CD4-positive, alpha-beta T cell treated with Interleukin-15 for 1 hour (primary cell): ENCODE measurements around the gene UGT2A1.
"Not testable (repeated sequence)": the region's sequence is repeated elsewhere in the genome, so short reads cannot be mapped to it uniquely, and the experiment has no call there.

Experiments used
- DNase-seq: peaks from one replicate; pipeline ENCODE4 v3.0.0-alpha.2; 2020

The UGT2A1 gene

GRCh38 chr4:69653147-69653546, at the start of gene UGT2A1:
Gene UGT2A1 (minus strand): TSS chr4:69653247. CDS start chr4:69647644, 5,603 bp downstream.
- no peak for DNase-seq

- no peak for DNase-seq
Observed at GRCh38 chr4:69702201-69702600, 49.2 kb upstream of the UGT2A1 start.

GRCh38 chr4:69701696-69702095, 48.6 kb upstream of the UGT2A1 start:
- no peak for DNase-seq

GRCh38 chr4:69697536-69698242, 44.6 kb upstream of the UGT2A1 start:
- DNase-seq, result no peak

- DNase-seq, result no peak
Observed at GRCh38 chr4:69689599-69689998, 36.6 kb upstream of the UGT2A1 start.

- DNase-seq, result no peak
Observed at GRCh38 chr4:69684804-69685203, 31.8 kb upstream of the UGT2A1 start.

- DNase-seq, result no peak
Observed at GRCh38 chr4:69668680-69669079, 15.6 kb upstream of the UGT2A1 start.

- DNase-seq, result not testable (repeated sequence)
Observed at GRCh38 chr4:69664009-69664408, 11.0 kb upstream of the UGT2A1 start.

- not testable (repeated sequence) for DNase-seq
Observed at GRCh38 chr4:69661130-69661803, 8.2 kb upstream of the UGT2A1 start.

- no peak for DNase-seq
Observed at GRCh38 chr4:69658133-69658532, 5.1 kb upstream of the UGT2A1 start.

- no peak for DNase-seq
Observed at GRCh38 chr4:69656653-69657158, 3.7 kb upstream of the UGT2A1 start.

GRCh38 chr4:69650872-69651271, 2.2 kb downstream of the UGT2A1 start:
- DNase-seq, result no peak

GRCh38 chr4:69649629-69650028, 3.4 kb downstream of the UGT2A1 start:
- DNase-seq, result no peak

GRCh38 chr4:69649207-69649606, 3.8 kb downstream of the UGT2A1 start:
- no peak for DNase-seq

- DNase-seq, result no peak
Observed at GRCh38 chr4:69642961-69643360, 10.1 kb downstream of the UGT2A1 start.

- no peak for DNase-seq
Observed at GRCh38 chr4:69640289-69640688, 12.8 kb downstream of the UGT2A1 start.

- no peak for DNase-seq
Observed at GRCh38 chr4:69639542-69639941, 13.5 kb downstream of the UGT2A1 start, which contains the start of gene UGT2A2. Gene UGT2A2 (minus strand): TSS chr4:69639642. CDS start chr4:69639640, 2 bp downstream.

- DNase-seq, result no peak
Observed at GRCh38 chr4:69617083-69617694, 35.9 kb downstream of the UGT2A1 start.

- no peak for DNase-seq
Observed at GRCh38 chr4:69610484-69610883, 42.6 kb downstream of the UGT2A1 start.

- DNase-seq, result no peak
Observed at GRCh38 chr4:69601065-69601464, 52.0 kb downstream of the UGT2A1 start.

GRCh38 chr4:69600013-69600412, 53.0 kb downstream of the UGT2A1 start:
- DNase-seq, result no peak

GRCh38 chr4:69594382-69594781, 58.7 kb downstream of the UGT2A1 start:
- DNase-seq, result no peak

- DNase-seq, result no peak
Observed at GRCh38 chr4:69591364-69591763, 61.7 kb downstream of the UGT2A1 start.

GRCh38 chr4:69589884-69590283, 63.2 kb downstream of the UGT2A1 start:
- no peak for DNase-seq
